HG03280 (cell line): Measurements from ENCODE around the gene SLC39A9.
A peak's percentile ranks its signal among the peaks of the same experiment; 100 is the strongest.
"Not testable (repeated sequence)": the region's sequence is repeated elsewhere in the genome, so short reads cannot be mapped to it uniquely, and the experiment has no call there.

Experiments
- ATAC-seq: cut with Tn5 transposase; IDR thresholded peaks from one replicate; pipeline ENCODE4 v1.9.1; 2021; ENCODE audit warnings: mild to moderate bottlenecking, moderate library complexity; ENCODE audit not compliant: unreplicated experiment

SLC39A9 gene

DNA sequence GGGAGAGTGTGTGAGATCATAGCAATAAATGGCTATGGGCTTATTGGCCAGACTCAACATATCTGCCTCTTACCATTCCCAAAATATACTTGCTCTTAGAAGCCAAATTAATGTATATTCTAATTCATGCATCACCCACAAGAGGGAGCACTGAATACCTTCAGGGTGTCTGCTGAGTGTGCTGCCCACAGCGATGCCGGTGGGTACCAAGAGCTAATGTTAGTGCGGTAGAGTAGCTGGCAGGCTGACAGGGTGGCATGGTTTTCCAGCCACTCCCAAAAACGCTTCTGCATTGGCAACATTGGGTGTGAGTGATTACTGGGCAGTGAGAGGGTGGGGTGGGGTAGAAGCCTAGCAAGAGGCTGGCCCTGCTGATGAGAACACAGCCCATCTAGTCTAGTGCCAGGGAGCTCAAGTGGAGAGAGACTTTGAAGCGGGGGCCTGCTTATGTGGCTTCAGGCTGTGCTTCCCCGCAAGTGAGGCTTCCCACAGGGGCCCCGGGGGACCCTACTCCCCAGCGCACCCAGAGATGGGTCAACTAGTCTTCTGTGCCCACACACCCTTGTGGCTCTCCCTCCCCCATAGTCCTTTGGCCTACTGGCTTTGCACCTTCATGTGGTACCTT, 76.8 kb downstream of the SLC39A9 start:
- no peak for ATAC-seq

DNA sequence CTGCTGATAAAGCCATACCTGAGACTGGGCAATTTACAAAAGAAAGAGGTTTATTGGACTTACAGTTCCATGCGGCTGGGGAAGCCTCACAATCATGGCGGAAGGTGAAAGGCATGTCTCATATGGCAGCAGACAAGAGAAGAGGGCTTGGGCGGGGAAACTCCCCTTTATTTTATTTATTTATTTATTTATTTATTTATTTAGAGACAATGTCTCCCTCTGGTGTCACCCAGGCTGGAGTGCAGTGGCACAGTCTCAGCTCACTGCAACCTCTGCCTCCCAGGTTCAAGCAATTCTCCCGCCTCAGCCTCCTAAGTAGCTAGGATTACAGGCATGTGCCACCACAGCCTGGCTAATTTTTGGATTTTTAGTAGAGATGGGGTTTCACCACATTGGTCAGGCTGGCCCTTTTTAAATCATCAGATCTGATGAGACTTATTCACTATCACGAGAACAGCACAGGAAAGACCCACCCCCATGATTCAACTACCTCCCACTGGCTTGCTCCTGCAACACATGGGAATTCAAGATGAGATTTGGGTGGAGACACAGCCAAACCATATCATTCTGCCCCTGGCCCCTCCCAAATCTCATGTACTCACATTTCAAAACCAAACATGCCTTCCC, 78.4 kb downstream of the SLC39A9 start:
- not testable (repeated sequence) for ATAC-seq

DNA sequence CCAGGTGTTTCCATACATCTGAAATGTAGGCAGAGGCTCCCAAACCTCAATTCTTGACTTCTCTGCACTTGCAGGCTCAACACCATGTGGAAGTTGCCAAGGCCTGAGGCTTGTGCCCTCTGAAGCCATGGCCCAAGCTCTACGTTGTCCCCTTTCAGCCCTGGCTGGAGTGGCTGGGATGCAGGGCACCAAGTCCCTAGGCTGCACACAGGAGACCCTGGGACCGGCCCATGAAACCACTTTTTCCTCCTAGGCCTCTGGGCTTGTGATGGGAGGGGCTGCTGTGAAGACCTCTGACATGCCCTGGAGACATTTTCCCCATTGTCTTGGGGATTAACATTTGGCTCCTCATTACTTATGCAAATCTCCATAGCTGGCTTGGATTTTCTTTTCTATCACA, 79.6 kb downstream of the SLC39A9 start:
- ATAC-seq: not testable (repeated sequence)

DNA sequence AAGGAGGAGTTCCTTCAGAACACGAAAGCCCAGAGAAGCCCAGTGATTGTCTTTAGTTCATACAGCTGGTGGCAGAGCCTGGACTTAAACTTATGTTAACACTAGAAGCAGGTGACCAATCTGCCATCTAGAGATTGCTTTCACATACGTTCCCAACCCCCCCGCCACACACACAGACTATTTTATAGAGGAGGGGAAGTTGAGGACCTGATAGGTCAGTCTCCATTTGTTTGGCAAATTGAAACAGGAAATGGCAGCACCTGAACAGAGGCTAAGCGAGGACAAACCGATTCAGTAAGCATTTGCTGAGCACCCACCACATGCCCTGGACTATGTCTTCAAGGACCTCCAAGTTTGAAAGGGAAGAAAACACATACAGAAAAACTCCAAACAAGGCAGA, 81.2 kb downstream of the SLC39A9 start:
- ATAC-seq: no peak

DNA sequence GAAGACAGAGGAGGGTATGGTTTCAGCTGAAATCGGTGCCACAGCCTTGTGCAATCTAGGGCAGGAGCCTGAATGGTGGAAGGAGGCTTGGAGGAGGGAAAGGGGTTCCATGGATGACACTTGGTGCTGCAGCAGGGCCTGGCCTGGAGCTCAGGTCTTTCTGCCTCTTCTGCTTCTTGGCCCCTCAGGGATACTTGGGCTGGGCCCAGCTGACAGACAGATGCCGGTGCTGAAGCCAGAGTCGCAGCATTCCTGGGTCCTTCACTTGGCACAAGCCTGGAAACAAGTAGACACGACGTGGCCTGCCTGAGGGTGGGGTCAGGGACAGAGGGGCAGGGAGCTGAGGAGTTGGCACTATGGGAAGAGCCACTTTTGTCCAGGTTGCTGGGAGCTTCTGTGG, 81.6 kb downstream of the SLC39A9 start:
- no peak for ATAC-seq

DNA sequence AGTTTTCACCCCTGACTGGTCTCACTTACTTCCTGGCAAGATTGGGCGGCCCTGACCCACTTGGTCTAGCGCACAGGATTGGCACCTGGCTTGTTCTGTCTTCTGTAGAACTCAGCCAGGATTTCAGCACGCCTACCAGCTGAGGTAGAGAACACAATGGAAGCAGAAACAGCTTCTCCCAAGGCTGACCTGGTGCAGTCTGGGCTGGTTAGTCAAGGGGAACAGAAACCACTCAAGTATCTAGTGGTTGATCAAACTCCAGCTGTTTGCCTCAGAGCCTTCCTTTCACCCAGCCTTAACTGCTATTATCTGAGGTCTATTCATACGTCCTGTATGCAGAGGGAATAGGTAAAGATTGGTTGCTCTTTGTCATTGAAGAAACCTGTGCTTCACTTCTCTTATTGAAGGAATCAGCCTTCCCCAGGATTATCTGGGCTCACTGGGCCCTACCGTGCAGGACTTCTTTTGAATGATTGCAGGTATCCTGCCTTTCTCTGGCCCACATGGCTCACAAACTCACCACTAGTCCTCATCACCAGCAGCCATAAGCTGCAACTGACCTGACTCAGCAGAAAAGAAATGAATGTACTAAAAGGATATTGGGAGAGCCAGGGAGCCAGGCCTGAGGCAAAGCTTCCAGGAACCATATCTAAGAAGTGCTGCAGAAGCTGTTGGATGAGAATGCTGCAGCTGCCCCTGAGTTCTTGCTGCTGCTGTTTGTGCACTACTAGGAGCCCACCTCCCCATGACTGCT, 83.5 kb downstream of the SLC39A9 start:
- peak; percentile 87 for ATAC-seq

DNA sequence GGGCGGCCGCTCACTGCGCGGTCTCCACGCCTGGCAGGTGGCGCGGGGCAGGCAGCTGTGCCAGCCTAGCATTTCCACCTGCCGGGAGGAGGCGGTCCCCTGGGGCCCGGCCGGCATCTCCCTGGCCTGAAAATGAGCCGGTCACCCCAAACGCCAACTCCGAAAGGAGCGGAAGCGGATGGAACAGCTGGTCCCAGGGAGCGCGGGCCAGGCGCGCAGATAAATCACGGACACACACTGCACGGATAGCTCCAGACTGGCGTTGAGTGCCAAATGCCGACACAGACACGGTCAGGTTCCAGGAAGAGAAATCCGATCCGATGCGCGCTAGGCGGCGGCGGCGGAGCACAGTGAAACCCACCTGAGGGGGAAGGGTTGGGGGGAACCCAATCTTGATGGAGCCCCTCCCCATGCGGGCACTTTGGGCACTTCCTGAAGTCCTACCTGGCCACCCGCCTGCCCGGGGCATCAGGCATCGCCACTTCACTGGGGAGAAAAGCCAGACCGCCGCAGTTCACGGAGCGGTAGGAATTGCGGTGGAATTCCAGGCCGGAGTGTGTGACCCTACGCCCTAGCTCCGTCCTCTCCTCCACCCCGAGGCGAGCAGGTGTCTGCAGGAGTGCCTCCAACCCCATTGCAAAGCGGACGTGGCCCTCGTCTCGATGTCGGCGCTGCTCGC, 85.4 kb downstream of the SLC39A9 start:
- no peak for ATAC-seq

DNA sequence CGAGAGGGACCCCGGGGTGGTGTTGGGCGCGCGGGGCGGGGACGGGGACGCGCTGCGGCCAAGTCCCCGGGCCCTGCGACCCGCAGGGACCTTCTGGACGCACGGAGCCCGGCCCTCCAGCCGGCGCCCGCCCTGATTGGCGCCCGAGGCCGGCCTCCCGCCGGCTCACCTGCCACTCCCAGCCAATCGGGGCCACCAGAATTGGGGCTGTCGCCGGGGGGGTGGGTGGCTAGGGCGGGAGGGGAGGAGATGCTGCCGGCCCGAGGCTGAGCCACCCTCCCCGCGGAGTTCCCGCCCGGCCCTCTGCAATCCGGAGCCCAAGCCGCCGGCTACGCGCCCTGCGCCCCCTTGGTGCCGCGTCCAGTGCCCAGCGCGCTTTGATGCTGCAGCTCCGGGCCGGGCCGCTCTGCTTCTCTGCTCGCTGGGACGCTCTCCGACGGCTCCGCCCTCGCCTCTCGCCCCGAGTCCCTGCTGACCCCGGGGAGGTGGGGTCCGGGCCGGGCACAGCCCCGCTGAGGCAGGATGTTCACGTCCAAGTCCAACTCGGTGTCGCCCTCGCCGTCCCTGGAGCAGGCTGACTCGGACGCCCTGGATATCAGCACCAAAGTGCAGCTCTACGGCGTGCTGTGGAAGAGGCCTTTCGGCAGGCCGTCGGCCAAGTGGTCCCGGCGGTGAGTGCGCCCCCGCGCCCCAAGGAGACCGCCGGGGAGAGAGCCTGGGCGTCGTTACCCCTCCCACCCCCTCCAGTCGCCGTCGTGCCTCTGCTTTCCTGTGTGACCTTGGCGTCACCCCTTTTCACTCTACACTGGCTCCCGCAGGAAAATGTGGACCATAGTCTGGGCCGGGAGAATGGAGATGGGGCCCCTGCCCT, 86.2 kb downstream of the SLC39A9 start, which contains the start of gene PLEKHD1:
PLEKHD1 (plus strand) TSS at position 285 of the 871 bp plus-strand sequence; CDS start at position 523, 238 bp downstream.
- ATAC-seq: no peak

DNA sequence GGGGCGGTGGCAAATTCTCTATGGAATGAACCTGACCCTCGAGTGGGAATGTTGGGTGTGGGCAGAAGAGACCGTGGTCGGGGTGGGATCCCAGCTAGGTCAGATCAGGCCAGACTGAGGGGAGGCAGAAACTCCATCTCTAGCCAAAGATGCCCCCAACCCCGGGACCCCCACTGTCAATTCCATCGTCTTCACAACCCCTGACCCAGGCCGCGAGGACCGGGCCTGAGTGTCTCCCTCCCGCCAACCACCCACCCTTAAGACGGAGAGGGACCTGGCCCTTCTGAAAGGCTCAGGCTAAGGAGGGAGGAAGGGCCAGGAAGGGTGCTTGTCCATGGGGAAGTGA, 86.8 kb downstream of the SLC39A9 start:
- no peak for ATAC-seq

DNA sequence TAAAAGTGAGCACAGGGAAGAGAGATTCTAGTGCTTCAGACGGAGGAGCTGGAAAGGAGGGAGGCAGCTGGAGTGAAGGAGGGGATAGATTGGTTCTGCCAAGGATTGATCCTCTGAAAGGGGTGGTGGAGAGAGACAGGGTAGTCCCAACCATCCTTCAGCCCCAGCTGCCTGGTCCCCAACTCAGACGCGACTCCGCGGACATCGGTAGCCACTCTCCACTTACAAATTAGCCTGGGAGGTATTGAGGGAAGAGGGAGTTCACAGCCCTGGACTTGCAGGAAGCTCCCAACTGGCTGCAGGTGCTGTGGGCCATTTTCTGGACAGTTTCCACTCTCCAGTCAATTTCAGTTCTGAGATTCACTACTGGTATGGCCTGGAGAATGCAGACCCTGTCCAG, 87.2 kb downstream of the SLC39A9 start:
- no peak for ATAC-seq

DNA sequence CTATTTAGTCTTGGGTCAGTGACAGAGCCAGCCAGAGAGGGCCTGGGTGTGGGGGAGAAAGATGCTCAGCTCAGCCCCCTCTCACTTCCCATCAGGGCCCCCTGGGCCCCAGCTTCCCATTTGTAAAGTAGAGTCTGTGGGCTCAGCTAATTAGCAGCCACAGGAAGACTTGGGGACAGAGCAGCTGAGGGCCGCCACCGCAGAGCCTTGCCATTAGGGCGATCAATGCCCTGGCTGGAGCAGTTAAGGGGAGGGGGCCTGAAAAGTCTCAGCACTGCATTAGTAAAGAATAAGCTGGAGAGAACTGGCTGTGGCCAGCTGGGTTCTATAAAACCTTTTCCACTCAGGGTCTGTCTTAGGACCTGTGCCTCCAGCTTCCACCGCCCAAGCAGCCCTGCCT, 88.7 kb downstream of the SLC39A9 start:
- ATAC-seq: no peak

DNA sequence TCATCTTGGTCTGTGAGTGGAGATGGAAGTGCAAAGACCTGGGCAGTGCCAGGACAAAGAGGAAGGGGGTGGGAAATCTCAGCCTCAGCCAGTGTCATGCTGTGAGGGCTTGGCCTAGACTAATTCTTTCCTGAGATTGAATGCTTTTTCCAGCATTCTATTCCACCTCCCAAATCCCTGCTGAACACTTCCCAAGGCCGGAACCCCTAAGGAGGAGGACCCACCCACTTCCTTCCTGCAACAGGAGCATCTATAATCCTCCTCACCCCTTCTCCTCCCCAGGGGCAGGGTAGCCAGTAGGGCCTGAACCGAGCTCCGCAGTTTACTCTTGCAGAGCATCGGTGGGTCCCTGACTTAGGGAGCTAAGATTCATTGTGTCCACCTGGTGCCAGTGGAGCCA, 89.3 kb downstream of the SLC39A9 start:
- ATAC-seq: no peak

DNA sequence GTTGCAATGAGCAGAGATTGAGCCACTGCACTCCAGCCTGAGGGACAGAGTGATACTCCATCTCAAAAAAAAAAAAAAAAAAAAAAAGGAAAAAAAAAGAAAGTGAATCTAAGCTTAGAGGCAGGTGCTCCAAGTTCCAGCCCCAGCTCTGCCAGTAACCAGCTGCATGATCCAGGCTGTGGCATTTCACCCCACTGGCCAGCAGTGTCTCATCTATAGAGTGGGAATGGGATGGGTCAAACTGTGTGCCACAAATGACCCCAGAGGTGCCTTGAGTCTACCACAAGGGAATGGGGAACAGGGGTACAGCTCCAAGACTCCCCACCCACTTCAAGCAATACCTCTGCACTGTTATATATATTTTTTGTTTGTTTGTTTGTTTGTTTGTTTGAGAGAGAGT, 91.0 kb downstream of the SLC39A9 start:
- no peak for ATAC-seq

DNA sequence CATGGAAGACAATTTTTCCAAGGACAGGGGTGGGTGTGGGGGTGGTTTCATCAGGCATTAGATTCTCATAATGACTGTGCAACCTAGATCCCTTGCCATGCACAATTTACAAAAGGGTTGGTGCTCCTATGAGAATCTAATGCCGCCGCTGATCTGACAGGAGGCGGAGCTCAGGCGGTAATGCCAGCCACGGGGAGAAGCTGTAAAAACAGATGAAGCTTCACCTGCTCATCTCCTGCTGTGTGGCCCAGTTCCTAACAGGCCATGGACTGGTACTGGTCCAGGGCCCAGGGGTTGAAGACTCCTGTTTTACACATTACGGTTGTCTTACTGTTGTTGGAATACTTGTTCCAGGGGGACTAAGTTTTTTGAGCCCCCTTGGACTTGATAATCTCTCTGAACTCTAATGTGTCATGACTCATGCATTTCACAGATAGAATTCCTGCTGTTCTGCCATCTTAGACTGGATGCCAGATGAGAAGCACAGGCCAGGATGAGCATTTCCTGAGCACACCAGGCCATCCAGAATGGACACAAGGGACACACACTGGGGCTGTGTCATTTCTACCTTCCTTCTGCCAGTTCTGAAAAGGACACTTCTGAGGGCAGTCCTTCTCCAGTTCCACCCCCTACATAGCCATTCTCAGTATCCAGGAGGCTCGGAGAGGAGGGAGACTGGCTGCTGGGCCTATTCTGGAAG, 91.9 kb downstream of the SLC39A9 start:
- ATAC-seq: no peak

DNA sequence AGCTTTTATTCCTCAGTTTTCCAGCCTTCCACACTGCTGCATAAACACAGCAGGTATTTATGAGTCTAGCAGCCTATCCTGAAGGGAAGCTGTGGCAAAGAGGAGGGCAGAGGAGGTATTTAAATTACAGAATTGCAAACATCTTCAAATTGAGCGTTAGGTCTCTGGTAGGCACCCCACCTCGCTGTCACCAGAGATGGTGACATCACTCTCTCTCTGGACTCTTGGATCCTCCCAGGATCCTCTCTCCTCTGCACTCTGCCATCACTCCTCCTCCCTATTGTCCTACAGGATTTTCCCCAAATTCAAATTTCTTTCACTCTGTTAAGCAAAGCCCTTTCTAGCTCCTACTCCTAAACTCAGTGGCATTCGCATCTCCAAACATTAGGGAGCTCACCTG, 92.7 kb downstream of the SLC39A9 start:
- ATAC-seq: no peak

DNA sequence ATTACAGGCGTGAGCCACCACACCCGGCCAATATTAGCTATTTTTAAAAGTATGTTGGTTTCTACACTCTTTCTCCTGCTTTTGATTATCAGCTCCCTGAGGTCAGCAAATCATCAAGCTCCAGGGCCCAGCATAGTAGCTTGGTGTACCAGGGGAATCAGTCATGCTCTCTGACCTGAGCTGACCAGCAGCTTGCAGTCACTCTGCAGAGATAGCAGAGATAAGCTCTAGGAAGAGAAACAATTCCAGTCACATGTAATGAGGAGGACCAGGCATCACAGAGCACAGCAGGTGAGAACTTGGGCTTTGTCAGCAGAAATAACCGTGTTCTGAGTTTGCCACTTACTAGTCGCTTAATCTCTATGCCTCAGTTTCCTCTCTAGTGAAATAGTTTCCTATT, 94.5 kb downstream of the SLC39A9 start:
- ATAC-seq: no peak

DNA sequence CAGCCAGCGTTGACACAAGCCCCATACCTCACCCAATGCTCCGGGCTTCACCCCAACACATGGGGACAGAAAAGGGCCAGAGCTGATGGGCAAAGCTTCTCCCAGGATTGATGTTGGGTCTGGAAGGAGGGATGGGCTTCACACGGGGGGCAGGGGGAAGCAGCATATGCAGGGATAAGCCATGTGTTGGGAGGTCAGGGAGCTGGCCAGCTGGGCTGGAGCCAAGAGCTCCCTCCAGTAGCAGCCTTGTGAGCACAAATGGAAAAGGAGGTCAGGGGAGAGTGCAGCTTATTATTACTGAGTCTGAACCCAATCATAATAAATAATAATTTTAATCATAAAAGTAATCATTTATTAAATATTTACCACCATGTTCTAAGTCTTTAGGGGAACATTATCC, 95.3 kb downstream of the SLC39A9 start:
- no peak for ATAC-seq

DNA sequence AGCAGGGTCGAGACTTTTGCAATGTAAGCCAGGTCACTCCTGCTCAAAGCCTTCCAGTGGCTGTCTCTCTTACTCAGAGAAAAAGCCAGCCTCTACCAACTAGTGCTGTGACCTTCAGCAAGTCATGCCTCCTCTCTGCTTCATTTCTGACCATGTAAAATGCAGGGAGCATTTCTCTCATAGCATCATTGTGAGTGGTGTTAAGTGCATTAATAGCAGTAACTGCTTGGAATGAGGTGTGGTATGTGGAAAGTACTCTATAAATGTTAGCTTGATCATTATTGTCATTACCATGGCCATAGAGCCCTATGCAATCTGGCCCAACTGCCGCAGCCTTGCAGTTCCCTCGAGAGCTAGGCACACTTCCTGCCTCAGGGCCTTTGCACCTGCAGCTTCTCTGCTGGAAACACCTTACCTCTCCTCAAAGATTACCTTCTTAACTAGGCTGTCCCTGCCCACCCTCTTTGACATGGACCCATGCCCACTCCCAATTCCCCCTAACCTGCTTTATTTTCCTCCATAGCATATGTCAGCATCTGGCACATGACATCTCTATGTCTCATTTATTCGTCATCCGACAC, 96.9 kb downstream of the SLC39A9 start:
- no peak for ATAC-seq

DNA sequence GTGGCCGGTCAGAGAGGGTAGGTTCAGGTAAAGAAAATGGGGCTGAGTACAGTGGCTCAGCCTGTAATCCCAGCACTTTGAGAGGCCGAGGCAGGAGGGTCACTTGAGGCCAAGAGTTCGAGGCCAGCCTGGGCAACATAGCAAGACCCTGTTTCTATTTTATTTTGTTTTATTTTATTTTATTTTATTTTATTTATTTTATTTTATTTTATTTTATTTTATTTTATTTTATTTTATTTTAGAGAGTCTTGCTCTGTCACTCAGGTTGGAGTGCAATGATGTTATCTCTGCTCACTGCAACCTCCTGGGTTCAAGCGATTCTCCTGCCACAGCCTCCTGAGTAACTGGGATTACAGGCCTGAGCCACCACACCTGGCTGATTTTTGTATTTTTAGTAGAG, 99.4 kb downstream of the SLC39A9 start:
- not testable (repeated sequence) for ATAC-seq

DNA sequence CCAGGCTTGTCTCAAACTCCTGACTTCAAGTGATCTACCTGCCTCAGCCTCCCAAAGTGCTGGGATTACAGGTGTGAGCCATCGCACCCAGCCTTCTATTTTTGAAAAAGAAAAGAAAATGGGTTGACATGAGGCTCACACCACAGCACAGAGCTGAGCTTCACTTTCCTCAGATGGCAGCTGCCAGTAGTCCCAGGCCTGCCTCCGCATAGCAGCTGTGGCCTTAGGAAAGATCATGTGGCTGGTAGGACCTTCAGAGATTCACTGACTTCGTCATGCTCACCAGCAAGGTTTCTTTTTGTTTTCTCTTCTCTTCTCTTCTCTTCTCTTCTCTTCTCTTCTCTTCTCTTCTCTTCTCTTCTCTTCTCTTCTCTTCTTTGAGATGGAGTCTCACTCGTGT, 99.8 kb downstream of the SLC39A9 start:
- ATAC-seq: not testable (repeated sequence)
